HEK293 (cell line): Measurements from ENCODE around the gene TOPBP1.

Experiments used
- CTCF ChIA-PET: fragments of 350-600 bp; formaldehyde crosslinking; extraction: SDS; loops from one replicate; lab custom pipeline; 2021; ENCODE audit warnings: antibody characterized with exemption; lab: Yijun Ruan, JAX
- POLR2A ChIA-PET: fragments of 300-600 bp; formaldehyde crosslinking; extraction: SDS; loops from one replicate; lab custom pipeline; 2020; ENCODE audit warnings: antibody characterized with exemption, inconsistent platforms; lab: Yijun Ruan, JAX
- H3K27ac ChIP-seq: fragments of 200-500 bp; sonication (Bioruptor generic); 2 replicates; pipeline ENCODE4 v1.5.1; 2014; ENCODE audit warnings: low read depth, low read length, control low read depth, inconsistent platforms; ENCODE audit errors: extremely low read depth
- H3K36me3 ChIP-seq, 2 experiments: fragments of 200-500 bp in 1 of 2; sonication (Bioruptor generic) in 1 of 2; 1 replicate in 1 of 2; 2 replicates in 1 of 2; pipeline ENCODE4 v1.5.1; 2014 to 2017; ENCODE audit warnings: inconsistent platforms in 2 of 2, low read length in 2 of 2; ENCODE audit not compliant: control insufficient read depth in 2 of 2, insufficient read depth in 1 of 2
- H3K4me1 ChIP-seq: fragments of 200-500 bp; sonication (Bioruptor generic); 2 replicates; pipeline ENCODE4 v1.5.1; 2014; ENCODE audit warnings: mild to moderate bottlenecking, low read length, inconsistent platforms; ENCODE audit not compliant: control insufficient read depth, insufficient read depth
- H3K4me3 ChIP-seq: 2 replicates; pipeline ENCODE4 v1.5.1; 2011; ENCODE audit warnings: low read depth, mild to moderate bottlenecking, control low read depth, low read length, moderate library complexity
- H3K9me3 ChIP-seq: fragments of 200-500 bp; sonication (Bioruptor generic); 2 replicates; pipeline ENCODE4 v1.5.1; 2014; ENCODE audit warnings: low read depth, low read length, inconsistent platforms; ENCODE audit not compliant: control insufficient read depth, insufficient read depth
- HIC1 ChIP-seq: fragments of 450-650 bp; formaldehyde crosslinking; IDR thresholded peaks from 2 replicates; pipeline ENCODE4 v1.5.1; 2016; ENCODE audit warnings: missing biosample characterization, missing genetic modification characterization
- KLF1 ChIP-seq: fragments of 450-650 bp; formaldehyde crosslinking; IDR thresholded peaks from 2 replicates; pipeline ENCODE4 v1.5.1; 2016; ENCODE audit warnings: missing biosample characterization, missing genetic modification characterization
- KLF9 ChIP-seq: fragments of 450-650 bp; formaldehyde crosslinking; IDR thresholded peaks from 2 replicates; pipeline ENCODE4 v1.5.1; 2016; ENCODE audit warnings: missing biosample characterization, missing genetic modification characterization, low read depth
- PATZ1 ChIP-seq: fragments of 450-650 bp; formaldehyde crosslinking; IDR thresholded peaks from 2 replicates; pipeline ENCODE4 v1.5.1; 2016; ENCODE audit warnings: missing biosample characterization, missing genetic modification characterization
- SP3 ChIP-seq: fragments of 450-650 bp; formaldehyde crosslinking; IDR thresholded peaks from 2 replicates; pipeline ENCODE4 v1.5.1; 2016; ENCODE audit warnings: missing biosample characterization, missing genetic modification characterization
- ZBTB17 ChIP-seq: fragments of 450-650 bp; formaldehyde crosslinking; IDR thresholded peaks from 2 replicates; pipeline ENCODE4 v1.5.1; 2016; ENCODE audit warnings: missing biosample characterization, missing genetic modification characterization
- ZBTB49 ChIP-seq: fragments of 450-650 bp; formaldehyde crosslinking; IDR thresholded peaks from 2 replicates; pipeline ENCODE4 v1.5.1; 2016; ENCODE audit warnings: missing biosample characterization, missing genetic modification characterization, low read depth
- ZBTB6 ChIP-seq: fragments of 450-650 bp; formaldehyde crosslinking; IDR thresholded peaks from 2 replicates; pipeline ENCODE4 v1.5.1; 2017; ENCODE audit warnings: missing biosample characterization, missing genetic modification characterization
- ZBTB7A ChIP-seq: fragments of 450-650 bp; formaldehyde crosslinking; IDR thresholded peaks from 2 replicates; pipeline ENCODE4 v1.5.1; 2016; ENCODE audit warnings: low read depth, missing biosample characterization, missing genetic modification characterization
- ZFHX2 ChIP-seq: fragments of 450-650 bp; formaldehyde crosslinking; conservative IDR thresholded peaks from 2 replicates; pipeline ENCODE4 v1.5.1; 2016; ENCODE audit warnings: missing biosample characterization, missing genetic modification characterization
- ZFP41 ChIP-seq: fragments of 450-650 bp; formaldehyde crosslinking; IDR thresholded peaks from 2 replicates; pipeline ENCODE4 v1.5.1; 2016; ENCODE audit warnings: missing biosample characterization, missing genetic modification characterization, borderline replicate concordance
- ZNF174 ChIP-seq: fragments of 450-650 bp; formaldehyde crosslinking; IDR thresholded peaks from 2 replicates; pipeline ENCODE4 v1.5.0; 2017; ENCODE audit warnings: missing biosample characterization, mild to moderate bottlenecking, missing genetic modification characterization
- ZNF18 ChIP-seq: fragments of 450-650 bp; formaldehyde crosslinking; IDR thresholded peaks from 2 replicates; pipeline ENCODE4 v1.5.1; 2016; ENCODE audit warnings: missing biosample characterization, missing genetic modification characterization
- ZNF280C ChIP-seq: fragments of 450-650 bp; formaldehyde crosslinking; IDR thresholded peaks from 2 replicates; pipeline ENCODE4 v1.5.1; 2016; ENCODE audit warnings: missing biosample characterization, missing genetic modification characterization
- ZNF513 ChIP-seq: fragments of 450-650 bp; IDR thresholded peaks from 2 replicates; pipeline ENCODE4 v1.5.1; 2018; ENCODE audit warnings: missing biosample characterization, missing genetic modification characterization
- ZNF549 ChIP-seq: fragments of 450-650 bp; IDR thresholded peaks from 2 replicates; pipeline ENCODE4 v1.5.1; 2018; ENCODE audit warnings: missing biosample characterization, missing genetic modification characterization, mild to moderate bottlenecking, inconsistent platforms, moderate library complexity
- ZNF560 ChIP-seq: fragments of 450-650 bp; formaldehyde crosslinking; IDR thresholded peaks from 2 replicates; pipeline ENCODE4 v1.5.1; 2017; ENCODE audit warnings: missing biosample characterization, missing genetic modification characterization, borderline replicate concordance
- ZNF571 ChIP-seq: fragments of 450-650 bp; formaldehyde crosslinking; IDR thresholded peaks from 2 replicates; pipeline ENCODE4 v1.5.0; 2017; ENCODE audit warnings: missing biosample characterization, missing genetic modification characterization
- ZNF596 ChIP-seq: fragments of 450-650 bp; IDR thresholded peaks from 2 replicates; pipeline ENCODE4 v1.5.0; 2018; ENCODE audit warnings: missing biosample characterization, mild to moderate bottlenecking, missing genetic modification characterization, moderate library complexity
- ZNF621 ChIP-seq: fragments of 450-650 bp; formaldehyde crosslinking; IDR thresholded peaks from 2 replicates; pipeline ENCODE4 v1.5.1; 2017; ENCODE audit warnings: missing biosample characterization, missing genetic modification characterization
- ZNF707 ChIP-seq: fragments of 450-650 bp; formaldehyde crosslinking; IDR thresholded peaks from 2 replicates; pipeline ENCODE4 v1.5.1; 2016; ENCODE audit warnings: missing biosample characterization, missing genetic modification characterization
- ZNF776 ChIP-seq: fragments of 450-650 bp; formaldehyde crosslinking; IDR thresholded peaks from 2 replicates; pipeline ENCODE4 v1.5.0; 2017; ENCODE audit warnings: missing biosample characterization, missing genetic modification characterization, borderline replicate concordance

TOPBP1 gene

GRCh38 chr3:133692759-133693158 lies 31.0 kb upstream of the TOPBP1 start (continued):
- TF ChIP-seq ZNF280C (tag by site-specific recombination) (no peak), ZBTB6 (tag by site-specific recombination) (no peak), ZNF18 (tag by site-specific recombination) (no peak), HIC1 (no peak), ZNF621 (tag by site-specific recombination) (no peak), PATZ1 (tag by site-specific recombination) (no peak), ZNF596 (tag by site-specific recombination) (no peak)
- TF ChIP-seq, all 188 proteins: peak for 0

- H3K36me3 ChIP-seq = no peaks in the 10 kb centered on the region
- CTCF ChIA-PET = no interaction called here
- no peaks in the 10 kb centered on the region for H3K4me1 ChIP-seq
- no peaks in the 10 kb centered on the region for H3K9me3 ChIP-seq
- H3K4me3 ChIP-seq = no peak overlapping the region
- POLR2A ChIA-PET = no interaction called here
- H3K27ac ChIP-seq = no peak overlapping the region
- TF ChIP-seq ZNF707 (tag by site-specific recombination) = no peak
- TF ChIP-seq ZNF513 (tag by site-specific recombination) = no peak
- no peak for TF ChIP-seq ZNF776 (tag by site-specific recombination)
- no peak for TF ChIP-seq ZFP41
- TF ChIP-seq ZNF174 (tag by site-specific recombination) = no peak
- TF ChIP-seq SP3 (tag by site-specific recombination) = no peak
- no peak for TF ChIP-seq ZBTB7A (tag by site-specific recombination)
- no peak for TF ChIP-seq ZNF571 (tag by site-specific recombination)
- TF ChIP-seq KLF1 (tag by site-specific recombination) = no peak
- TF ChIP-seq ZNF560 (tag by site-specific recombination) = no peak
- TF ChIP-seq ZNF549 (tag by site-specific recombination) = no peak
- no peak for TF ChIP-seq KLF9 (tag by site-specific recombination)
- TF ChIP-seq ZBTB49 (tag by site-specific recombination) = no peak
- TF ChIP-seq ZBTB17 (tag by site-specific recombination) = no peak
- TF ChIP-seq ZFHX2 (tag by site-specific recombination) = no peak
Observed at GRCh38 chr3:133691273-133692107, 29.7 kb upstream of the TOPBP1 start.
